BE2C (cell line): ENCODE results near the gene ERICH3.

ENCODE experiments used
- DNase-seq: peaks from one replicate; pipeline ENCODE4 v3.0.0-alpha.2; 2020
- H3K27me3 ChIP-seq: fragments of 250-450 bp; sonication (Bioruptor Pico); 2 replicates; pipeline ENCODE4 v1.5.1; 2020; ENCODE audit warnings: mild to moderate bottlenecking
- H3K36me3 ChIP-seq: fragments of 250-450 bp; sonication (Bioruptor Pico); 2 replicates; pipeline ENCODE4 v1.5.1; 2020; ENCODE audit warnings: mild to moderate bottlenecking
- H3K4me1 ChIP-seq: fragments of 250-450 bp; sonication (Bioruptor Pico); 2 replicates; pipeline ENCODE4 v1.5.1; 2020
- H3K4me3 ChIP-seq: 2 replicates; pipeline ENCODE4 v1.5.1; 2011; ENCODE audit warnings: low read depth, low read length
- H3K9me3 ChIP-seq: fragments of 250-450 bp; sonication (Bioruptor Pico); 2 replicates; pipeline ENCODE4 v1.5.1; 2020
- TF ChIP-seq, protein P1 (sequence below): IDR thresholded peaks from 2 replicates; pipeline ENCODE4 v1.5.1; 2012; ENCODE audit warnings: mild to moderate bottlenecking, low read depth, low read length

Gene ERICH3

DNA sequence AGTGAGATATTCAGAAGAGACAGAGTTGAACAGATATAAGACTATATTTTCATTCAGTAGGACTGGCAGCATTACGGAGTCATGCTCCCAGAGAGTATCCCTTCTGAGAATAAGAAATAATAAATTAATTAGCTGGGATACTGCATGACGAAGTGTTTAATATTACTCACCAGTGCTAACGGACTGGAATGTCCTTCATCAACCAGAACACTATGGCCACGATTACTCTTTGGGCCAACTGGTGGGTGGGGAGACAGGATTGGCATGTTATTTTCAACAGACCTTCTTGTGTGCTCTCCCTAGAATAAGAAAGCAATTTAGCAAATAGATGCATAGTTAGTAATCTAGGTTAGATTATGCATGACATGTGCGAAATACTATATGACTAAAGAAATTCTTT, 32.4 kb downstream of the ERICH3 start:
- no peak overlapping the region for H3K4me3 ChIP-seq
- H3K9me3 ChIP-seq = no peaks in the 10 kb centered on the region
- no peaks in the 10 kb centered on the region for H3K4me1 ChIP-seq
- TF ChIP-seq, protein P1, sequence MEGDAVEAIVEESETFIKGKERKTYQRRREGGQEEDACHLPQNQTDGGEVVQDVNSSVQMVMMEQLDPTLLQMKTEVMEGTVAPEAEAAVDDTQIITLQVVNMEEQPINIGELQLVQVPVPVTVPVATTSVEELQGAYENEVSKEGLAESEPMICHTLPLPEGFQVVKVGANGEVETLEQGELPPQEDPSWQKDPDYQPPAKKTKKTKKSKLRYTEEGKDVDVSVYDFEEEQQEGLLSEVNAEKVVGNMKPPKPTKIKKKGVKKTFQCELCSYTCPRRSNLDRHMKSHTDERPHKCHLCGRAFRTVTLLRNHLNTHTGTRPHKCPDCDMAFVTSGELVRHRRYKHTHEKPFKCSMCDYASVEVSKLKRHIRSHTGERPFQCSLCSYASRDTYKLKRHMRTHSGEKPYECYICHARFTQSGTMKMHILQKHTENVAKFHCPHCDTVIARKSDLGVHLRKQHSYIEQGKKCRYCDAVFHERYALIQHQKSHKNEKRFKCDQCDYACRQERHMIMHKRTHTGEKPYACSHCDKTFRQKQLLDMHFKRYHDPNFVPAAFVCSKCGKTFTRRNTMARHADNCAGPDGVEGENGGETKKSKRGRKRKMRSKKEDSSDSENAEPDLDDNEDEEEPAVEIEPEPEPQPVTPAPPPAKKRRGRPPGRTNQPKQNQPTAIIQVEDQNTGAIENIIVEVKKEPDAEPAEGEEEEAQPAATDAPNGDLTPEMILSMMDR = no peak
- no peaks in the 10 kb centered on the region for H3K27me3 ChIP-seq
- no peaks in the 10 kb centered on the region for H3K36me3 ChIP-seq
- DNase-seq = no peak

GRCh38 chr1:74637296-74637695, 36.3 kb downstream of the ERICH3 start:
- DNase-seq = no peak

DNA sequence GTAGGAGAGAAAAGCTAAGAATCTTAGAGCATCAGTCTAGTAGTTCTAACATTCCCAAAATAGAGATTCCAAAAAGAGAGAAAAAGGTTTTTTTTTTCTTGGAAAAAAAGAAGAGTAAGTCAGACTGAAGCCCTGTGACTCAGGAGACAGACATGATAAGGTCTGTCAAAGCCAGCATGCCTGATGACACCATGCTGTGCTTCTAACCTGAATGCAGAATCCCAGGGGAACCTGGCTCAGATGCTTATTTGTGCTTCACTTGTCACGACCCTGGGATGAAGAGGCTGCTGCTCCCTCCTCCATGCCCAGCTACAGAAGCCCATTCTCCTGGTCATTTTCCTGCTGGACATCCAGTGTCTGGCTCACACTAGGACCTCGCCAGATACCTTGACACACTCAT, 44.3 kb downstream of the ERICH3 start:
- Histone ChIP-seq H3K27me3 (no peaks in the 10 kb centered on the region), H3K9me3 (no peaks in the 10 kb centered on the region), H3K4me3 (no peak overlapping the region), H3K4me1 (no peaks in the 10 kb centered on the region), H3K36me3 (no peaks in the 10 kb centered on the region)
- TF ChIP-seq, protein P1 = no peak
- DNase-seq = peak; percentile 61

More at GRCh38 chr1:74637296-74637695, 36.3 kb downstream of the ERICH3 start:
- no peak overlapping the region for H3K4me3 ChIP-seq
- no peaks in the 10 kb centered on the region for H3K27me3 ChIP-seq
- TF ChIP-seq, protein P1 = no peak
- no peaks in the 10 kb centered on the region for H3K4me1 ChIP-seq
- H3K9me3 ChIP-seq = no peaks in the 10 kb centered on the region
- no peaks in the 10 kb centered on the region for H3K36me3 ChIP-seq

DNA sequence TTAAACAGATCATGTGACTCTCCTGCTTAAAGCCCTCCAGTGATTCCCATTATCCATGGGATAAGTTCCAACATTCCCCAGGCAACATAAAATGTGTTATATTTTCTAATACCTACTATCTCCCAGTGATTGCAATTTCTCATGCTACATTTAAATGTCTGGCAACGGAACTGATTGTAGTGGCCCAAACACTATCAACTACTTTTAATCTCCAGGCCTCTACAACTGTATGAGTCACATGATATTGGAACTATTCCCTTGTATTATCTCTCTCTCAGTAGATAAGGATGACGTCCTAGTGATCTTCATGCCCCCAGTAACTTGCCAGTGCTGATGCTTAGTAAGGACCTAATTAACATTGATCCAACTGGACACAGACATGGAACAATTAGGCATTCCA, 49.9 kb downstream of the ERICH3 start:
- no peaks in the 10 kb centered on the region for H3K9me3 ChIP-seq
- H3K27me3 ChIP-seq = no peaks in the 10 kb centered on the region
- DNase-seq = peak; percentile 19
- H3K4me1 ChIP-seq = peaks cover 6% of the 10 kb centered on the region
- no peak overlapping the region for H3K4me3 ChIP-seq
- TF ChIP-seq, protein P1 = no peak
- H3K36me3 ChIP-seq = no peaks in the 10 kb centered on the region

GRCh38 chr1:74620242-74620641, 53.4 kb downstream of the ERICH3 start:
- no peaks in the 10 kb centered on the region for H3K36me3 ChIP-seq
- H3K4me1 ChIP-seq = peaks cover 6% of the 10 kb centered on the region
- DNase-seq = no peak
- no peaks in the 10 kb centered on the region for H3K9me3 ChIP-seq
- H3K27me3 ChIP-seq = no peaks in the 10 kb centered on the region
- no peak overlapping the region for H3K4me3 ChIP-seq
- TF ChIP-seq, protein P1 = no peak

- Histone ChIP-seq H3K36me3 (no peaks in the 10 kb centered on the region), H3K27me3 (no peaks in the 10 kb centered on the region), H3K4me3 (no peak overlapping the region), H3K9me3 (no peaks in the 10 kb centered on the region), H3K4me1 (peaks cover 6% of the 10 kb centered on the region)
- no peak for DNase-seq
- TF ChIP-seq, protein P1 = no peak
Observed at GRCh38 chr1:74618974-74619373, 54.6 kb downstream of the ERICH3 start.
